Measurements from ENCODE around the gene WWTR1. TPM values are rescaled to one million over a fixed set of nuclear protein-coding genes. Genes with fewer than 3 reads are reported as not detected.

Gene WWTR1
- total RNA-seq, 1 experiment from 2014 or later, result 24.4 TPM

DNA sequence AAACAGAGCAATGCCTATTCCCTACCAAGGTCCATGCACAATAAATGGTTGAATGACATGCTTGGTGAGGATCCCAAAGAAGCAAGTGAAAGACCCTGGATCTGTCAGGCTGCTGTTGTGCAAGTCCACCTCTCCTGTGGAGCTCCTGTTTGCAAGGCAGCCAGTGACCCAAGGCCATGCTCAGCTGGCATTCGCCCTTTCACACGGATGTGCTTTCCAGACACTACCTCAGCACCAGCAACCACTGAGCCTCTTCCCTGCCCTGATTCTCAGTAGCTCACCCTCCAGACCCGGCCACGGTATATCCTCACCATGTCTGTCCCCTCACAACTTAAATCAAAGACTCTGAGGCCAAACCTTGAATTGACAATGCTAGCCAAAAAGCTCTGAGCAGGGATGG lies 23.3 kb downstream of the WWTR1 start:
- H3K56ac ChIP-seq (ENCODE audit: insufficient read length, low read depth, low read length), result no peak overlapping the region
- H3K27ac ChIP-seq (ENCODE audit: insufficient read length, low read depth, low read length), result no peak overlapping the region
- no peak overlapping the region for H3K23ac ChIP-seq (ENCODE audit: insufficient read length, low read depth, low read length)
- Mint-ChIP-seq H3K9me3 (no peaks in the 10 kb centered on the region; a peak in 1 of 5 replicates), H3K27ac (peak overlapping the region in 2 of 3 experiments; percentile 6 to 80; a peak in 1 of 7 replicates), H3K4me1 (peaks cover 24 to 28% of the 10 kb centered on the region in 2 experiments), H3K4me3 (no peak overlapping the region), H3K36me3 (ENCODE audit: insufficient read depth in 1 of 3, low read depth in 3 of 3) (peaks cover 2 to 13% (median 7%) of the 10 kb centered on the region in 3 experiments; a peak in 4 of 7 replicates), H3K27me3 (ENCODE audit: low read depth) (no peaks in the 10 kb centered on the region)
- H4K5ac ChIP-seq (ENCODE audit: insufficient read length, low read depth, low read length), result no peak overlapping the region
- no peak overlapping the region for H2BK120ac ChIP-seq (ENCODE audit: low read depth, low read length, poor library complexity, severe bottlenecking)
- no peak overlapping the region for H2AFZ ChIP-seq (ENCODE audit: low read length)
- H2BK5ac ChIP-seq (ENCODE audit: insufficient read length, low read length), result no peak overlapping the region
- no peak for DNase-seq
- no peak overlapping the region for H2BK12ac ChIP-seq (ENCODE audit: insufficient read length, low read depth, low read length)
- no peak overlapping the region for H3K9ac ChIP-seq (ENCODE audit: extremely low read depth, insufficient read length, low read length)
- no peak overlapping the region for H2BK20ac ChIP-seq (ENCODE audit: low read depth, low read length, poor library complexity, severe bottlenecking)
- H2BK15ac ChIP-seq (ENCODE audit: low read depth, low read length), result no peak overlapping the region
- no peaks in the 10 kb centered on the region for H3K23me2 ChIP-seq (ENCODE audit: insufficient read length, low read depth, low read length, poor library complexity, severe bottlenecking)
- peaks cover 3% of the 10 kb centered on the region for H3K79me1 ChIP-seq (ENCODE audit: insufficient read depth, low read depth, low read length, poor library complexity, severe bottlenecking)
- H3K14ac ChIP-seq (ENCODE audit: insufficient read depth, low read length), result no peak overlapping the region
- H3K79me2 ChIP-seq (ENCODE audit: insufficient read depth, low read length), result peaks cover 4% of the 10 kb centered on the region; the same call in 1 of the 2 replicates
- no peak overlapping the region for H3K4me2 ChIP-seq (ENCODE audit: insufficient read depth, insufficient read length, low read length)
- no peak overlapping the region for H3K4ac ChIP-seq (ENCODE audit: low read depth, low read length)
- H2AK5ac ChIP-seq (ENCODE audit: insufficient read length, low read length), result no peak overlapping the region
- no CpG with 5 or more reads among the region's 4 CpGs for WGBS (ENCODE audit: extremely low coverage, insufficient read length, low lambda C conversion rate)
- H4K91ac ChIP-seq (ENCODE audit: insufficient read length, low read depth, low read length), result no peak overlapping the region
- no peaks in the 10 kb centered on the region for H3K27me3 ChIP-seq (ENCODE audit: insufficient read depth, low read length)
- H4K8ac ChIP-seq (replicated peaks; ENCODE audit: insufficient read length, low read depth, low read length), result no peak overlapping the region
- H3T11ph ChIP-seq (ENCODE audit: low read length), result no peak overlapping the region
- no peaks in the 10 kb centered on the region; the same call in 1 of the 2 replicates for H3K4me1 ChIP-seq (ENCODE audit: insufficient read depth, low read length)
- no peak for TF ChIP-seq CTCF (conservative IDR thresholded peaks at IDR 0.05)
- no peaks in the 10 kb centered on the region for H4K20me1 ChIP-seq (ENCODE audit: control insufficient read depth, insufficient read depth, insufficient read length)
- no peaks in the 10 kb centered on the region for H3K9me3 ChIP-seq (ENCODE audit: control insufficient read depth, low read depth, low read length)
- no peak overlapping the region for H3K18ac ChIP-seq (ENCODE audit: insufficient read length, low read depth, low read length)
